Stimulated activated CD4-positive, alpha-beta T cell treated with anti-CD3 and anti-CD28 coated beads, Interleukin-4, amount 100 ng/mL, for 24 hours (primary cell): ENCODE data around the gene PCSK6.
"Not testable (repeated sequence)": the region's sequence is repeated elsewhere in the genome, so short reads cannot be mapped to it uniquely, and the experiment has no call there.

ENCODE experiments used
- DNase-seq: peaks from one replicate; pipeline ENCODE4 v3.0.0-alpha.2; 2020

Gene PCSK6

GRCh38 chr15:101296418-101297405 is 192.8 kb downstream of the PCSK6 start:
- no peak for DNase-seq

GRCh38 chr15:101295607-101296161 is 193.8 kb downstream of the PCSK6 start:
- DNase-seq, result no peak

- peak; percentile 98 for DNase-seq
Measured at GRCh38 chr15:101294731-101295606, 194.5 kb downstream of the PCSK6 start, which contains the start of gene SNRPA1. TSS of gene SNRPA1 (minus strand) at chr15:101295248. CDS start at chr15:101295178, 70 bp downstream.

- DNase-seq, result no peak
Measured at GRCh38 chr15:101293122-101293521, 196.4 kb downstream of the PCSK6 start.

- DNase-seq, result peak; percentile 32
Measured at GRCh38 chr15:101288905-101289513, 200.5 kb downstream of the PCSK6 start.

GRCh38 chr15:101287342-101287741 is 202.2 kb downstream of the PCSK6 start:
- not testable (repeated sequence) for DNase-seq

GRCh38 chr15:101286471-101287114 is 202.9 kb downstream of the PCSK6 start:
- DNase-seq, result no peak

GRCh38 chr15:101283931-101284330 is 205.6 kb downstream of the PCSK6 start:
- DNase-seq, result no peak

GRCh38 chr15:101280007-101280406 is 209.5 kb downstream of the PCSK6 start:
- DNase-seq, result no peak

- DNase-seq, result no peak
Measured at GRCh38 chr15:101277943-101278564, 211.5 kb downstream of the PCSK6 start.

GRCh38 chr15:101277038-101277822 is 212.3 kb downstream of the PCSK6 start, which contains the start of gene SELENOS:
TSS of gene SELENOS (minus strand) at chr15:101277485. CDS start at chr15:101277417, 68 bp downstream.
- peak; percentile 88 for DNase-seq

GRCh38 chr15:101276501-101277037 is 212.9 kb downstream of the PCSK6 start:
- peak; percentile 19 for DNase-seq

- no peak for DNase-seq
Measured at GRCh38 chr15:101275018-101275417, 214.5 kb downstream of the PCSK6 start.

GRCh38 chr15:101273534-101273933 is 216.0 kb downstream of the PCSK6 start:
- no peak for DNase-seq

- DNase-seq, result no peak
Measured at GRCh38 chr15:101272584-101272983, 216.9 kb downstream of the PCSK6 start.

- DNase-seq, result no peak
Measured at GRCh38 chr15:101269479-101270223, 219.9 kb downstream of the PCSK6 start.

GRCh38 chr15:101267320-101268104 is 222.0 kb downstream of the PCSK6 start:
- no peak for DNase-seq

- DNase-seq, result no peak
Measured at GRCh38 chr15:101266787-101267186, 222.7 kb downstream of the PCSK6 start.

- no peak for DNase-seq
Measured at GRCh38 chr15:101266034-101266433, 223.5 kb downstream of the PCSK6 start.
